DMS79 (cell line): ENCODE measurements around the gene MRTFA.
"Not testable (repeated sequence)": the region's sequence is repeated elsewhere in the genome, so short reads cannot be mapped to it uniquely, and the experiment has no call there.

Experiments used
- DNase-seq: peaks from one replicate; lab custom pipeline; 2025; lab: John Stamatoyannopoulos, UW

Gene MRTFA

DNA sequence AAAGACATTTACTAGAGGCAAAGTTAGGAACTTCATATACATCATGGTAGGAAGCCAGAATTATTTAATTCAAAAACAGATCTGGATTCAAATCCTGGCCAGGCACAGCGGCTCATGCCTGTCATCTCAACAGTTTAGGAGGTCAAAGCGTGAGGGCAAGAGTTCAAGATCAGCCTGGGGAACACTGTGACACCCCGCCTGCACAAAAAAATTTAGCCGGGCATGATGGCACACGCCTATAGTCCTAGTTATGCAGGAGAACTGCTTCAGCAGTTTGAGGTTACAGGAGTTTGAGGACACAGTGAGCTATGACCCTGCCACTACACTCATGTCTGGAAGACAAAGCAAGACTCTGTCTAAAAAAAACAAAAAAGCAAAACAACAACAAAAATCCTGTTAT is 8.9 kb downstream of the MRTFA start:
- DNase-seq = no peak

- no peak for DNase-seq
Observed at GRCh38 chr22:40626851-40627250, 9.7 kb downstream of the MRTFA start.

GRCh38 chr22:40625794-40626193 is 10.7 kb downstream of the MRTFA start:
- not testable (repeated sequence) for DNase-seq

- DNase-seq = not testable (repeated sequence)
Observed at GRCh38 chr22:40625281-40625680, 11.2 kb downstream of the MRTFA start.

DNA sequence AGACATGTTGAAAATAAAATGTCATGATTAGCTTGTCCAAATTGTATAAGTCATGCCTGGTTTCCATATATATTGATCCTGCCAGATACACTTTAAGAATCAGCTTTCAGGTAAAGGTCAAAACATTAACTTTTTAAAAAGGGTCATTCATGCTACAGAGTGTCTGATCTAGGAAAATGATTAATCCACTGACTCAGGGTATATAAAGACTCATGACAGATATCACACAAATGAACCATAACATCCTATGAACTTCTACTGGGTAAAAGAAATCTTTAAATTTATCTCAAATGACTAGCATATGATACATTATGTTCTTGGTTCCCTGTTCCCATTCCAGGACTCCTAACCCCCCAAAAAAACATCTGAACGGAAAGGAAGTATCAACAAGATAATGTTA is 11.7 kb downstream of the MRTFA start:
- no peak for DNase-seq

- DNase-seq = no peak
Observed at GRCh38 chr22:40621309-40622151, 15.0 kb downstream of the MRTFA start.

DNA sequence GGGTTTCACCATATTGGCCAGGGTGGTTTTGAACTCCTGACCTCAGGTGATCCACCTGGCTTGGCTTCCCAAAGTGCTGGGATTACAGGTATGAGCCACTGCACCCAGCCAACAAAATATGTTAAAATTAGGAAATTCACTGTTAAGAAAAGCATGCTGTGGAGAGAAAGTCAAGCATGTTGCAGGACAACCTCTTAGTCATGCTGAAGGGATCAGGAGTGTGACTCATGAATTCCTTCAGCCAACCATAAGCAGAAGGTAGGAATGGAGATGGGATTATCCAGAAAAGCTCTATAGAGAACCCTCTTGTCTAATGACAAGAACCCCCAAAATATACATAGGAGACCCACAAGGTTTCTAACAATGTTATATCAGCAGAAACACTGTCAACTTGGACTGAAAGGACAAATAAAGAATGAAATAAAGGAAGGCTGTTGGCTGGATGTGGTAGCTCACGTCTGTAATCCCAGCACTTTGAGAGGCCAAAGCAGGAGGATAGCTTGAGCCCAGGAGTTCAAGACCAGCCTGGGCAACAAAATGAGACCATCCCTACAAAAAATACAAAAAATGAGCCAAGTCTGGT is 16.0 kb downstream of the MRTFA start:
- DNase-seq = no peak

DNA sequence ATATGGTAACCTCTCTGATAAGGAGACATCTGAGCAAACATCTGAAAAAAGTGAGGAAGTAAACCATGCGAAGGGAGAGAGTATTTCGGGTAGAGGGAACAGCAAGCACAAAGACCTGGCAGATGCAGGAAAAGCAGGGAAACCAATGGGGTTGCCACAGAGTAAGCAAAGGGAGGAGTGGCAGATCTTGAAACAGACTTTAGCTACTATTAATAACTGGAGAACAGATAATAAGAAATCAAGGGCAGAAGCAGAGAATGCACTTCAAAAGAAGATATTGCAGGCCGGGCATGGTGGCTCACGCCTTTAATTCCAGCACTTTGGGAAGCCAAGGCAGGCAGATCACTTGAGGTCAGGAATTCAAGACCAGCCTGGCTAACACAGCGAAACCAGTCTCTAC is 18.1 kb downstream of the MRTFA start:
- DNase-seq = no peak

DNA sequence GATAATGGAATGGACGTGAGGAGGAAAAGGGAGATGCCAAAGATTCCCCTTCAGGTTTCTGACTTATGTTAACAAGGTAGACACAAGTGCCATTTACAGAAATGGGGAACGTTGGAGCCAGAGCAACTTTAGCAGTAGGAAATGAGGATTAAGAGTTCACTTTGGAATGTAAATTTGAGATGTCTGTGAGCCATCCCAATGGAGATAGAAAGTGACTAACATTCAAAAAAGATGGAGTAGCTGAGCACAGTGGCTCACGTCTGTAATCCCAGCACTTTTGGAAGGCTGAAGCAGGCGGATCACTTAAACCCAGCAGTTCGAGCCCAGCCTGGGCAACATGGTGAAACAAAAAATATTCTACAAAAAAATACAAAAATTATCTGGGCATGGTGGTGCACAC is 19.9 kb downstream of the MRTFA start:
- DNase-seq = no peak

DNA sequence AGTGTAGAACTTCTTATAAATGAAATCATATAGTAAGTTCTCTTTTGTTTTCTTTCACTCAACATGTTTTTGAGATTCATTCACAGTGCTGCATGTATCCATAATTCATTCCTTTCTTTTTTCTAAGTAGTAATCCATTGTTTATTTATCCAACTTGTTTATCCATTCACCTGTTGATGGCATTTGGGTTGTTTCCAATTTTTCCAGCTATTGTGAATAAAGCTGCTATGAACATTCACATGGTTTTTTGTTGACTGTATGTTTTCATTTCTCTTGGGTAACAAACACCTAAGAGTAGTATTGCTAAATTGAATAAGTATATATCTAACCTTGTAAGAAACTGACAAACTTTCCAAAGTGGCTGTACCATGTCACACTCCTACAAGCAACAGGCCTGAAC is 23.5 kb downstream of the MRTFA start:
- DNase-seq = no peak

- no peak for DNase-seq
Observed at GRCh38 chr22:40612291-40612751, 24.2 kb downstream of the MRTFA start.

GRCh38 chr22:40611606-40612005 is 24.9 kb downstream of the MRTFA start:
- no peak for DNase-seq

- DNase-seq = no peak
Observed at GRCh38 chr22:40610329-40610850, 26.1 kb downstream of the MRTFA start.

- no peak for DNase-seq
Observed at GRCh38 chr22:40609216-40609615, 27.3 kb downstream of the MRTFA start.

- DNase-seq = no peak
Observed at GRCh38 chr22:40607506-40607905, 29.0 kb downstream of the MRTFA start.

- DNase-seq = no peak
Observed at GRCh38 chr22:40606306-40606705, 30.2 kb downstream of the MRTFA start.

GRCh38 chr22:40605761-40606160 is 30.8 kb downstream of the MRTFA start:
- DNase-seq = no peak

DNA sequence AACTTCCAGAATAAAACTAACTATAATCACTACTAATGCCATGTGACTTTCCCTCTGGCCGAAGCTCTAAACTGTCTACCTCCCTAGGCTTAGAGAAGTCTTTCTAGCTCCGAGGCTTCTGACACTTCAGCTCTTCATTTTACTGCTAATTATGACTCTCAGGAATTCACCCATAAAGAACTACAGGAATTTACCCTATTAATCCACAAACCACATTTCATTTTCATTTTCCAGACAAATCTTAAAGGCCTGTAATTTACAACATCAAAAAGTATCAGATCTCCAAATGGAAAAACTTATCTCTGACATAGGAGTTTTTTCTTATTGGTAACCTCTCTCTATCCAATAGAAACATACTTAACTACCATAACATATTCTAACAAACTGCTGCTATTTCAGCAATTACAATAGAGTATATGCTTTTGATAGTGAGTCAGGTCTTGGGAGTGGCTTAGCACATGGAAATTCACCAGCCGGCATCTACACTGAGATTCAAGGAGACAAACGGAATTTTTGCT is 33.4 kb downstream of the MRTFA start:
- no peak for DNase-seq

- DNase-seq = no peak
Observed at GRCh38 chr22:40602231-40602630, 34.3 kb downstream of the MRTFA start.

GRCh38 chr22:40599731-40600130 is 36.8 kb downstream of the MRTFA start:
- no peak for DNase-seq

- DNase-seq = not testable (repeated sequence)
Observed at GRCh38 chr22:40598712-40599111, 37.8 kb downstream of the MRTFA start.

GRCh38 chr22:40597526-40598430 is 38.7 kb downstream of the MRTFA start:
- DNase-seq = no peak
